KMS-11 (cell line): ENCODE data around the gene CENPT.

Experiments used
- H2AFZ ChIP-seq: fragments of 200-600 bp; sonication (generic); 2 replicates; pipeline ENCODE4 v1.6.1; 2016; ENCODE audit warnings: antibody characterized with exemption, mixed run types, low read depth
- H3K27ac ChIP-seq: fragments of 200-600 bp; sonication (generic); 2 replicates; pipeline ENCODE4 v1.6.1; 2016; ENCODE audit warnings: mild to moderate bottlenecking, mixed run types
- H3K27me3 ChIP-seq: fragments of 200-600 bp; sonication (generic); 2 replicates; pipeline ENCODE4 v1.6.1; 2017; ENCODE audit warnings: mild to moderate bottlenecking, low read depth, mixed run types, moderate library complexity; ENCODE audit not compliant: insufficient read depth
- H3K36me3 ChIP-seq: fragments of 200-600 bp; sonication (generic); 2 replicates; pipeline ENCODE4 v1.6.1; 2017; ENCODE audit warnings: mild to moderate bottlenecking, mixed run types; ENCODE audit not compliant: insufficient read depth
- H3K4me1 ChIP-seq: fragments of 200-600 bp; sonication (generic); 2 replicates; pipeline ENCODE4 v1.6.1; 2016; ENCODE audit warnings: mild to moderate bottlenecking, low read depth, mixed run types; ENCODE audit not compliant: poor library complexity, severe bottlenecking
- H3K4me2 ChIP-seq: fragments of 200-600 bp; sonication (generic); 2 replicates; pipeline ENCODE4 v1.7.0; 2016; ENCODE audit warnings: mild to moderate bottlenecking, mixed run types
- H3K4me3 ChIP-seq: fragments of 200-600 bp; sonication (generic); IDR thresholded peaks from 2 replicates; pipeline ENCODE4 v1.6.1; 2017; ENCODE audit warnings: low read depth, low read length, mixed read lengths; ENCODE audit not compliant: insufficient read depth
- H3K79me2 ChIP-seq: fragments of 200-600 bp; sonication (generic); 2 replicates; pipeline ENCODE4 v1.6.1; 2016; ENCODE audit warnings: low read depth, mixed run types; ENCODE audit not compliant: insufficient read depth
- H3K9ac ChIP-seq: fragments of 200-600 bp; sonication (generic); 2 replicates; pipeline ENCODE4 v1.6.1; 2016; ENCODE audit warnings: mild to moderate bottlenecking, mixed run types
- H4K20me1 ChIP-seq: fragments of 200-600 bp; sonication (generic); 2 replicates; pipeline ENCODE4 v1.6.1; 2016; ENCODE audit warnings: mild to moderate bottlenecking, mixed run types; ENCODE audit not compliant: insufficient read depth
- CTCF ChIP-seq: fragments of 200-600 bp; sonication (generic); conservative IDR thresholded peaks from 2 replicates; pipeline ENCODE4 v1.6.1; 2017; ENCODE audit warnings: low read depth, mild to moderate bottlenecking, antibody characterized with exemption, low read length, moderate library complexity, mixed read lengths

The CENPT gene

GRCh38 chr16:67814567-67814966 lies 32.9 kb downstream of the CENPT start:
- H3K79me2 ChIP-seq = no peaks in the 10 kb centered on the region
- H2AFZ ChIP-seq = no peak overlapping the region

GRCh38 chr16:67811899-67812298 lies 35.6 kb downstream of the CENPT start:
- H3K27me3 ChIP-seq = no peaks in the 10 kb centered on the region
- no peak overlapping the region for H3K27ac ChIP-seq
- H4K20me1 ChIP-seq = no peaks in the 10 kb centered on the region
- no peak overlapping the region for H3K9ac ChIP-seq
- no peaks in the 10 kb centered on the region for H3K36me3 ChIP-seq
- H2AFZ ChIP-seq = no peak overlapping the region
- H3K4me1 ChIP-seq = peaks cover 8% of the 10 kb centered on the region
- no peaks in the 10 kb centered on the region for H3K79me2 ChIP-seq
- no peak for TF ChIP-seq CTCF
- no peak overlapping the region for H3K4me3 ChIP-seq
- H3K4me2 ChIP-seq = no peak overlapping the region

More at GRCh38 chr16:67814567-67814966, 32.9 kb downstream of the CENPT start:
- H3K27me3 ChIP-seq = no peaks in the 10 kb centered on the region
- H3K4me3 ChIP-seq = no peak overlapping the region
- no peak for TF ChIP-seq CTCF
- H3K27ac ChIP-seq = no peak overlapping the region
- peaks cover 3% of the 10 kb centered on the region for H3K4me1 ChIP-seq
- H3K9ac ChIP-seq = no peak overlapping the region
- H3K36me3 ChIP-seq = no peaks in the 10 kb centered on the region
- H3K4me2 ChIP-seq = no peak overlapping the region
- no peaks in the 10 kb centered on the region for H4K20me1 ChIP-seq

- H3K27ac ChIP-seq = no peak overlapping the region
- 0 out of 2 replicates have a peak, but pooled peaks cover 4% of the 10 kb centered on the region for H3K36me3 ChIP-seq
- no peak overlapping the region for H3K4me3 ChIP-seq
- peak overlapping the region; percentile 75; the same call in 1 of the 2 replicates for H3K9ac ChIP-seq
- peak overlapping the region; percentile 72 for H3K4me2 ChIP-seq
- peak overlapping the region; percentile 81 for H2AFZ ChIP-seq
- no peaks in the 10 kb centered on the region for H3K27me3 ChIP-seq
- no peaks in the 10 kb centered on the region for H4K20me1 ChIP-seq
- H3K79me2 ChIP-seq = peaks cover 36% of the 10 kb centered on the region
- no peak for TF ChIP-seq CTCF
- H3K4me1 ChIP-seq = peaks cover 18% of the 10 kb centered on the region
Measured at GRCh38 chr16:67807148-67807682, 40.3 kb downstream of the CENPT start.

DNA sequence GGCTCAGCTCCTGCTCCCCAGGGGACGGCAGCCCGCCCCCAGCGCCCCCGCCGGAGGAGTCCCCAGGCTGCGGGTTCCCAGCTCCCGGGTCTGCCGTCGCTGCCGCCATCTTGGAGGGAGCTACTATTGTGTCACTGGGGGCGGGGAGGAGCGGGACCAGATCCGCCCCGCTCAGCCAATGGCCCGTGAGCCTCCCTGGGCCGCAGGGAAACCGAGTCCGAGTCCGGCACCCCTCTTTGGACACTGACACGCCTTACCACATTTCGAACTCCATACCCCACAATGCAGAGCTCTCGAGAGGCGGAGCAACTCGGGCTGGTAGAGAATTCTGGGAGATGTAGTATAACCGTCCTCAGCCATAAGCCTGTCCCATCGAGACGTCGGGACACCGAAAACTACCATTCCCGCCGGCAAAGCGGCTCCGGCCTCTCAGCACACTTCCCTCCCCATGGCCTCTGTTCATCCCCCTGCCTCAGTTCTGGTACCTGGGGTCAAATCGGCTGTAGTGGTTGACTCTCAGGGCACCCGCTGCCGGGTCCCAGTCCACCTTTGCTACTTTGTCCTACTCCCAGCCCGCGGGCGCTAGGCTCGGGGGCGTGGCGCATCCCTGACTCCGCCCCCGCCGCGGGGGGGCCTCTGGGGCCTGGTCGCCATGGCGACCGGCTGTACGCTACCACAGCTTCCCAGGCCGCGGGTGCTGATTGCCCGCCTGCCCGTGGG lies 40.9 kb downstream of the CENPT start, which contains the start of the genes RANBP10 and TSNAXIP1:
Gene RANBP10, minus strand, starts transcription at position 133 of the 720 bp plus-strand sequence. Its CDS starts 24 bp downstream, at position 109.
Gene TSNAXIP1, plus strand, starts transcription at position 462 of the 720 bp plus-strand sequence. CDS start 261 bp downstream, outside the sequence.
- Histone ChIP-seq H4K20me1 (no peaks in the 10 kb centered on the region), H3K36me3 (0 out of 2 replicates have a peak, but pooled peaks cover 4% of the 10 kb centered on the region), H3K4me3 (no peak within 1 kb of the TSS), H2AFZ (peak within 1 kb of the TSS; percentile 81), H3K4me2 (peak within 1 kb of the TSS; percentile 96), H3K4me1 (peaks cover 18% of the 10 kb centered on the region), H3K79me2 (peaks cover 42% of the 10 kb centered on the region), H3K27ac (peak within 1 kb of the TSS; percentile 35), H3K27me3 (no peaks in the 10 kb centered on the region), H3K9ac (peak within 1 kb of the TSS; percentile 75)
- TF ChIP-seq CTCF = no peak
